Measurements from ENCODE around the gene GARIN5B. TPM values are rescaled to one million over a fixed set of nuclear protein-coding genes. Genes with fewer than 3 reads are reported as not detected.
"Not testable (repeated sequence)": the region's sequence is repeated elsewhere in the genome, so short reads cannot be mapped to it uniquely, and the experiment has no call there.

Gene GARIN5B
- total RNA-seq, 1 experiment from 2014 or later: not detected

- peaks cover 8% of the 10 kb centered on the region for H3K4me1 ChIP-seq (ENCODE audit: insufficient read depth, low read length, poor library complexity, severe bottlenecking)
- POLR2A ChIA-PET (ENCODE audit: low non-redundant PET): no interaction called here
- TF ChIP-seq EZH2 (IDR thresholded peaks at IDR 0.05; ENCODE audit: borderline replicate concordance, low read depth, low read length, poor library complexity, severe bottlenecking) (no peak), CTCF (conservative IDR thresholded peaks at IDR 0.05; ENCODE audit: low read depth, low read length) (no peak)
- BruUV-seq (replicated peaks): no TSS peak
- H3K36me3 ChIP-seq (ENCODE audit: insufficient read depth, low read length, poor library complexity, severe bottlenecking): no peaks in the 10 kb centered on the region
- intact Hi-C loops (cut with micrococcal nuclease; ENCODE audit: unreplicated experiment): no loop called here
- no peak for DNase-seq (ENCODE audit: low spot score)
- H3K9me3 ChIP-seq (ENCODE audit: low read depth, low read length, poor library complexity, severe bottlenecking): no peaks in the 10 kb centered on the region
- H3K4me3 ChIP-seq (ENCODE audit: low read depth, low read length, poor library complexity, severe bottlenecking): no peak overlapping the region
- H3K27ac ChIP-seq (ENCODE audit: low read depth, low read length, poor library complexity, severe bottlenecking): no peak overlapping the region
- CTCF ChIA-PET: no interaction called here
- H3K27me3 ChIP-seq (replicated peaks; ENCODE audit: insufficient read depth, low read depth, low read length, poor library complexity): no peaks in the 10 kb centered on the region
Observed at GRCh38 chr19:55333870-55334269, 29.2 kb downstream of the GARIN5B start.

DNA sequence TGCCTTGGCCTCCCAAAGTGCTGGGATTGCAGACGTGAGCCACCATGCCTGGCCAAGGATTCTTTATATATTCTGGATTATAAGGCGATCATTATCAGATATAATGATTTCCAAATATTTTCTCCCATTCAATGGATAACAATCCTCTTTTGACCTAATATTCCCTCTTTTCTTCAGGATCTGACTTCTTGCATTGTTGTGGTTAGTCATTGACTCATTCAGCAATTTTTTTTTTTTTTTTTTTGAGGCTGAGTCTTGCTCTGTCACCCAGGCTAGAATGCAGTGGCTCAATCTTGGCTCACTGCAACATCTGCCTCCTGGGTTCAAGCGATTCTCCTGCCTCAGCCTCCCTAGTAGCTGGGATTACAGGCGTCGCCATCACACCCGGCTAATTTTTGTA lies 33.3 kb downstream of the GARIN5B start:
- H3K36me3 ChIP-seq (ENCODE audit: insufficient read depth, low read length, poor library complexity, severe bottlenecking); H3K4me1 ChIP-seq (ENCODE audit: insufficient read depth, low read length, poor library complexity, severe bottlenecking); H3K27ac ChIP-seq (ENCODE audit: low read depth, low read length, poor library complexity, severe bottlenecking); DNase-seq (ENCODE audit: low spot score); H3K27me3 ChIP-seq (replicated peaks; ENCODE audit: insufficient read depth, low read depth, low read length, poor library complexity); POLR2A ChIA-PET (ENCODE audit: low non-redundant PET); BruUV-seq (replicated peaks); H3K9me3 ChIP-seq (ENCODE audit: low read depth, low read length, poor library complexity, severe bottlenecking); H3K4me3 ChIP-seq (ENCODE audit: low read depth, low read length, poor library complexity, severe bottlenecking); intact Hi-C loops (cut with micrococcal nuclease; ENCODE audit: unreplicated experiment): not testable (repeated sequence)
- CTCF ChIA-PET: interaction anchor here (0.7 kb wide), 1 partner anchor 34 kb away, joined by 3 read pairs; no protein-coding TSS in a partner anchor

- BruUV-seq (replicated peaks); POLR2A ChIA-PET (ENCODE audit: low non-redundant PET): not testable (repeated sequence)
Observed at GRCh38 chr19:55328774-55329318, 34.2 kb downstream of the GARIN5B start.

GRCh38 chr19:55325172-55325571 lies 37.9 kb downstream of the GARIN5B start, which contains the start of gene TMEM150B:
Gene TMEM150B (minus strand): TSS chr19:55325341. CDS start chr19:55321036, 4,305 bp downstream.
- intact Hi-C loops (cut with micrococcal nuclease; ENCODE audit: unreplicated experiment): no loop called here
- ChIA-PET POLR2A (ENCODE audit: low non-redundant PET) (no interaction called here), CTCF (no interaction called here)
- H3K36me3 ChIP-seq (ENCODE audit: insufficient read depth, low read length, poor library complexity, severe bottlenecking): no peaks in the 10 kb centered on the region
- no peaks in the 10 kb centered on the region for H3K27me3 ChIP-seq (replicated peaks; ENCODE audit: insufficient read depth, low read depth, low read length, poor library complexity)
- no peaks in the 10 kb centered on the region for H3K9me3 ChIP-seq (ENCODE audit: low read depth, low read length, poor library complexity, severe bottlenecking)
- DNase-seq (ENCODE audit: low spot score): no peak
- H3K27ac ChIP-seq (ENCODE audit: low read depth, low read length, poor library complexity, severe bottlenecking): no peak within 1 kb of the TSS
- H3K4me1 ChIP-seq (ENCODE audit: insufficient read depth, low read length, poor library complexity, severe bottlenecking): no peaks in the 10 kb centered on the region
- no peak for TF ChIP-seq EZH2 (IDR thresholded peaks at IDR 0.05; ENCODE audit: borderline replicate concordance, low read depth, low read length, poor library complexity, severe bottlenecking)
- TF ChIP-seq CTCF (conservative IDR thresholded peaks at IDR 0.05; ENCODE audit: low read depth, low read length): no peak
- no TSS peak for BruUV-seq (replicated peaks)
- H3K4me3 ChIP-seq (ENCODE audit: low read depth, low read length, poor library complexity, severe bottlenecking): no peak within 1 kb of the TSS

More at GRCh38 chr19:55328774-55329318, 34.2 kb downstream of the GARIN5B start:
- intact Hi-C loops (cut with micrococcal nuclease; ENCODE audit: unreplicated experiment); H3K27ac ChIP-seq (ENCODE audit: low read depth, low read length, poor library complexity, severe bottlenecking); H3K4me1 ChIP-seq (ENCODE audit: insufficient read depth, low read length, poor library complexity, severe bottlenecking); H3K9me3 ChIP-seq (ENCODE audit: low read depth, low read length, poor library complexity, severe bottlenecking); H3K4me3 ChIP-seq (ENCODE audit: low read depth, low read length, poor library complexity, severe bottlenecking); H3K27me3 ChIP-seq (replicated peaks; ENCODE audit: insufficient read depth, low read depth, low read length, poor library complexity); H3K36me3 ChIP-seq (ENCODE audit: insufficient read depth, low read length, poor library complexity, severe bottlenecking): not testable (repeated sequence)
- CTCF ChIA-PET: interaction anchor here (0.7 kb wide), 1 partner anchor 33 kb away, joined by 3 read pairs; no protein-coding TSS in a partner anchor
- peak; percentile 56 for DNase-seq (ENCODE audit: low spot score)
